Mesendoderm (in vitro differentiated cells): ENCODE results near the gene ZNF639.

Source experiments
- DNase-seq: peaks from one replicate; pipeline ENCODE4 v3.0.0; 2013
- H2AK5ac ChIP-seq: 2 replicates; pipeline ENCODE4 v1.6.1; 2013; ENCODE audit warnings: low read length, inconsistent platforms
- H2BK120ac ChIP-seq: 2 replicates; pipeline ENCODE4 v1.6.1; 2013; ENCODE audit warnings: low read depth, mild to moderate bottlenecking, low read length, moderate library complexity, mixed read lengths
- H2BK15ac ChIP-seq: replicated peaks from 2 replicates; pipeline ENCODE4 v1.6.1; 2013; ENCODE audit warnings: low read depth, mild to moderate bottlenecking, moderate library complexity
- H2BK5ac ChIP-seq: 2 replicates; pipeline ENCODE4 v1.6.1; 2013; ENCODE audit warnings: low read length, inconsistent platforms
- H3K18ac ChIP-seq: 2 replicates; pipeline ENCODE4 v1.6.1; 2013; ENCODE audit warnings: mild to moderate bottlenecking, low read length, mixed read lengths
- H3K23ac ChIP-seq: one replicate; pipeline ENCODE4 v1.6.1; 2013; ENCODE audit warnings: low read length
- H3K27ac ChIP-seq: 2 replicates; pipeline ENCODE4 v1.5.1; 2013; ENCODE audit warnings: low read depth, mild to moderate bottlenecking, inconsistent platforms, low read length, moderate library complexity
- H3K27me3 ChIP-seq: 2 replicates; pipeline ENCODE4 v1.6.1; 2013; ENCODE audit warnings: low read length, control low read depth, mild to moderate bottlenecking, inconsistent platforms; ENCODE audit not compliant: insufficient read depth, poor library complexity
- H3K36me3 ChIP-seq: 2 replicates; pipeline ENCODE4 v1.6.1; 2013; ENCODE audit warnings: low read length, inconsistent platforms; ENCODE audit not compliant: control insufficient read depth, insufficient read depth
- H3K4ac ChIP-seq: one replicate; pipeline ENCODE4 v1.6.1; 2013; ENCODE audit warnings: low read depth, mild to moderate bottlenecking, low read length, moderate library complexity
- H3K4me1 ChIP-seq: 2 replicates; pipeline ENCODE4 v1.6.1; 2013; ENCODE audit warnings: low read depth, low read length, inconsistent platforms; ENCODE audit not compliant: control insufficient read depth
- H3K4me2 ChIP-seq: 2 replicates; pipeline ENCODE4 v1.6.1; 2013; ENCODE audit warnings: low read length
- H3K4me3 ChIP-seq: 2 replicates; pipeline ENCODE4 v1.5.1; 2013; ENCODE audit warnings: mild to moderate bottlenecking, low read length
- H3K56ac ChIP-seq: one replicate; pipeline ENCODE4 v1.6.1; 2013; ENCODE audit warnings: low read length
- H3K79me1 ChIP-seq: 2 replicates; pipeline ENCODE4 v1.6.1; 2013; ENCODE audit warnings: low read length, inconsistent platforms
- H3K79me2 ChIP-seq: 2 replicates; pipeline ENCODE4 v1.6.1; 2013; ENCODE audit warnings: mild to moderate bottlenecking, low read length; ENCODE audit not compliant: control insufficient read depth, insufficient read depth
- H3K9ac ChIP-seq: 2 replicates; pipeline ENCODE4 v1.6.1; 2013; ENCODE audit warnings: low read length, inconsistent platforms
- H4K5ac ChIP-seq: one replicate; pipeline ENCODE4 v1.6.1; 2013; ENCODE audit warnings: low read length
- H4K8ac ChIP-seq: one replicate; pipeline ENCODE4 v1.6.1; 2013; ENCODE audit warnings: low read depth, mild to moderate bottlenecking, control low read depth, low read length, moderate library complexity
- WGBS: extraction: QIAGEN DNeasy Blood & Tissue Kit; methylation state at CpG from one replicate; pipeline ENCODE4 v1.1.7; 2013; ENCODE audit warnings: low lambda C conversion rate, missing lambda C conversion rate; ENCODE audit not compliant: insufficient coverage; ENCODE audit errors: extremely low coverage; 5-methylcytosine and 5-hydroxymethylcytosine counted together

The ZNF639 gene

DNA sequence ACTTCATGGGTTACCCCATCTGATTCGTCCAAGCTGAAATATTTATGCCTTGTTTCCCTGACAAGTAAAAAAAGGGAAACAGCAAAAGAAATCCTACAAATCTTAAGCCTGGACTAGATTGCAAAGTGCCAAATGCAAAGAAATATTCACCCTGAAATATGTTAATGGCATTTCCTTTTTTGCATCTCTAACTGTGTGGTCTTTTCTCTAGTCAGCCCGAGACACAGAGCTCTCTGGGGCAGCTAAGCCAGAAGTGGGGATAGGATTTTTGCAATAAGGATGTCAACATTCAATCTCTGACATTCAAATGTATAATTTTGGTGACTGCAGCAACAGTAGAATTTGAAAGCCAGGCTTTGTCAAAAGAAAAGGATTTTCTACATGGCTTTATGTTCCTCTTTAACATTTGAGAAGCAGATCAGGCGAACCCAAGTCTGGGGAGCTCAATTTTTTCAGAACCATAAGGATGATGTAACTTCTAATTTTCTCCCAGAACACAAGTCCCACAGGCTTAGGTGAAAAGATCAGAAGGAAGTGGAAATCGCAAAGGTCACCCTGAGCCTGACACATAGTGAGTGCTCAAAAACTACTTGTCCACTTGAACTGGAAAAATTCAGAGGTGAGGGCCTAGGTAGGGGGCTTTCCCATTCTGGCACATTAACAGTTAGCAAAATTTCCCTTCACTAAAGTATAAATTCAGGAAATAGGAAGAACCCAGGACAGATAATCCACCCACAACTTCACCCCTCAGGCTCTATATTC is 43.7 kb upstream of the ZNF639 start:
- H3K4me3 ChIP-seq: no peak overlapping the region
- H3K27me3 ChIP-seq: no peaks in the 10 kb centered on the region
- H3K4me2 ChIP-seq: no peak overlapping the region
- H3K4me1 ChIP-seq: no peaks in the 10 kb centered on the region
- H3K56ac ChIP-seq: no peak overlapping the region
- H3K9ac ChIP-seq: no peak overlapping the region
- H3K79me1 ChIP-seq: no peaks in the 10 kb centered on the region
- H3K4ac ChIP-seq: no peak overlapping the region
- no peak overlapping the region for H3K23ac ChIP-seq
- no peak overlapping the region for H2AK5ac ChIP-seq
- no peak overlapping the region for H4K5ac ChIP-seq
- DNase-seq: no peak
- no peak overlapping the region for H4K8ac ChIP-seq
- H3K18ac ChIP-seq: no peak overlapping the region
- no peak overlapping the region for H3K27ac ChIP-seq
- no peak overlapping the region for H2BK15ac ChIP-seq
- no peak overlapping the region for H2BK120ac ChIP-seq
- H3K36me3 ChIP-seq: no peaks in the 10 kb centered on the region
- no peak overlapping the region for H2BK5ac ChIP-seq
- H3K79me2 ChIP-seq: no peaks in the 10 kb centered on the region
- no CpG with 5 or more reads among the region's 4 CpGs for WGBS

DNA sequence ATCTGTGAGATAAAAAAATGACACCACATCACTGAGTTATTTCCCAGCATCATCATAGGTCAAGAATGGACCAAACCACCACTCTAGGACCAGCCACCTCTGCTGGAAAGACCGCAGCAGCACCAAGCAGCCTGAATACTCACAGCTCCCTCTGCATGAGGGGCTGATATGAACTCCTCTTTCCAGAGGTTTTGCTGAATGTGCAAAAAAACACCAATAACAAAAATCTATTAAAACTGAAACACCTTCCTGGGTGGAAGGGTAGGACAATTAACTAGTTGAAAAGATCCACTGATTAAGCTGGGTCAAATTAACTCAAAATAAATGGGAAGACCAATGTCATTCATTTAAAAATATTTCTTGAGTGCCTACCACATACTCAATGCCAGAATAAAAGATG is 43.0 kb upstream of the ZNF639 start:
- H2BK120ac ChIP-seq: no peak overlapping the region
- WGBS: no CpG with 5 or more reads among the region's 1 CpG
- H3K23ac ChIP-seq: no peak overlapping the region
- no peak overlapping the region for H2BK15ac ChIP-seq
- no peak overlapping the region for H4K5ac ChIP-seq
- no peaks in the 10 kb centered on the region for H3K27me3 ChIP-seq
- H3K4me1 ChIP-seq: no peaks in the 10 kb centered on the region
- H2BK5ac ChIP-seq: no peak overlapping the region
- H2AK5ac ChIP-seq: no peak overlapping the region
- no peak overlapping the region for H3K9ac ChIP-seq
- no peaks in the 10 kb centered on the region for H3K36me3 ChIP-seq
- H3K18ac ChIP-seq: no peak overlapping the region
- no peak overlapping the region for H3K4me2 ChIP-seq
- H3K27ac ChIP-seq: no peak overlapping the region
- H4K8ac ChIP-seq: no peak overlapping the region
- no peak for DNase-seq
- no peak overlapping the region for H3K56ac ChIP-seq
- H3K79me1 ChIP-seq: no peaks in the 10 kb centered on the region
- H3K4me3 ChIP-seq: no peak overlapping the region
- no peak overlapping the region for H3K4ac ChIP-seq
- no peaks in the 10 kb centered on the region for H3K79me2 ChIP-seq

DNA sequence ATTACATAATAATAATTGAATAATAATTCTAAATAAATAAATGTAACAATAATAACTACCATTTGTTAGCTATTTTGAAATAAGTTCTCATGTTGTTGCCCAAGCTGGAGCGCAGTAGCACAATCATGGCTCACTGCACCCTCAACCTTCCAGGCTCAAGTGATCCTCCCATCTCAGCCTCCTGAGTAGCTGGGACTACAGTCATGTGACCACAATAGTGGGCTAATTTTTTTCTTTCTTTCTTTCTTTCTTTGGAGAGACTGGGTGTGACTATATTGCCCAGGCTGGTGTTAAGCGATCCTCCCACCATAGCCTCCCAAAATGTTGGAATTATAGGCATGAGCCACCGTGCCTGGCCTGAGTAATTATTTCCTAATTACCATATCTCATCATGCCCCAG is 41.0 kb upstream of the ZNF639 start:
- Histone ChIP-seq H2AK5ac (no peak overlapping the region), H3K4me1 (no peaks in the 10 kb centered on the region)
- no CpG with 5 or more reads among the region's 3 CpGs for WGBS

DNA sequence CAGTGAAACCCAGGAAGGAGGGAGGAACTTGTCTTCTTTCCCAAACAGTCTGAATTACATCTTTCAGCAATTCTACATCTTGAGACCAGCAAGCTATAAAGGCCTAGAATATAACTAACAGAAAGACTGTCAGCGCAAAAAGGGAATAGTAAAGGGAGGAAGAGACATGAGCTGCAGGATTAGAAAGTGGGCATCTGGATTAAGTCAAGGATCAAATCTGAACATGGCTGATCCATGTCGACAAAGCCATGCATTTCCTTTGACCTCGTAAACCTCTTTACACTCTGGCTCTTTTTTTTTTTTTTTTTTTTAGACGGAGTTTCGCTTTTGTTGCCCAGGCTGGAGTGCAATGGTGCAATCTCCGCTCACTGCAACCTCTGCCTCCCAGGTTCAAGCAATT is 36.5 kb upstream of the ZNF639 start:
- Histone ChIP-seq H2BK5ac (no peak overlapping the region), H2BK15ac (no peak overlapping the region), H3K79me1 (no peaks in the 10 kb centered on the region), H3K4me2 (no peak overlapping the region), H3K27ac (no peak overlapping the region), H3K4me1 (no peaks in the 10 kb centered on the region), H3K36me3 (no peaks in the 10 kb centered on the region), H2AK5ac (no peak overlapping the region), H3K56ac (no peak overlapping the region), H3K27me3 (no peaks in the 10 kb centered on the region), H3K4ac (no peak overlapping the region), H4K5ac (no peak overlapping the region), H3K23ac (no peak overlapping the region), H3K18ac (no peak overlapping the region), H4K8ac (no peak overlapping the region), H3K9ac (no peak overlapping the region), H3K4me3 (no peak overlapping the region), H3K79me2 (no peaks in the 10 kb centered on the region), H2BK120ac (no peak overlapping the region)
- no CpG with 5 or more reads among the region's 6 CpGs for WGBS
- DNase-seq: no peak

More for the DNA sequence above, 41.0 kb upstream of the ZNF639 start:
- no peak overlapping the region for H3K4ac ChIP-seq
- no peak overlapping the region for H3K56ac ChIP-seq
- no peaks in the 10 kb centered on the region for H3K36me3 ChIP-seq
- H3K18ac ChIP-seq: no peak overlapping the region
- H4K5ac ChIP-seq: no peak overlapping the region
- no peaks in the 10 kb centered on the region for H3K27me3 ChIP-seq
- no peak overlapping the region for H2BK120ac ChIP-seq
- H3K79me1 ChIP-seq: no peaks in the 10 kb centered on the region
- H3K4me3 ChIP-seq: no peak overlapping the region
- H3K79me2 ChIP-seq: no peaks in the 10 kb centered on the region
- no peak overlapping the region for H3K23ac ChIP-seq
- no peak overlapping the region for H3K9ac ChIP-seq
- no peak for DNase-seq
- no peak overlapping the region for H2BK5ac ChIP-seq
- no peak overlapping the region for H4K8ac ChIP-seq
- H2BK15ac ChIP-seq: no peak overlapping the region
- H3K4me2 ChIP-seq: no peak overlapping the region
- H3K27ac ChIP-seq: no peak overlapping the region

DNA sequence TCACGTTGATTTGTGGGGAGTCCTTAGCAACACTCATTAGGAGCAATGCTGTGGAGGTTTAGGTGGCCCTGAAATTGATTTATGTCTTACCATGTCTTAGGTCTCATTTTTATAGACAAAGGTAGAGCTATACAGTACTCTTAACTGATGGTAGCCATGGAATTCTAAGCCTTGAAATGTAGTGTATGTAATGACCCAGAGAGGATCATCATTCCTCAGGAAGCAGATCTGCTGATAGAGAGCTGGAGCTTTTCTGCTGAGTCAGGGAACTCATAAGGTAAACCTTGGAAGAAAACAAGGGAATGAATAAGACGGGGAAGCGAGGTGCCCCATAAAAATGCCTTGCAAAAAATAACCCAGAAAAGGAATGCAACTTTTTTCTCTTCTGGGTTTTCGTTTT is 34.0 kb upstream of the ZNF639 start:
- Histone ChIP-seq H2BK5ac (no peak overlapping the region), H4K8ac (no peak overlapping the region), H3K4me1 (no peaks in the 10 kb centered on the region), H3K9ac (no peak overlapping the region), H3K36me3 (no peaks in the 10 kb centered on the region), H3K4me3 (no peak overlapping the region), H3K27me3 (no peaks in the 10 kb centered on the region), H3K4me2 (no peak overlapping the region), H3K27ac (no peak overlapping the region), H2AK5ac (no peak overlapping the region), H3K56ac (no peak overlapping the region), H2BK15ac (no peak overlapping the region), H3K79me1 (no peaks in the 10 kb centered on the region), H3K79me2 (no peaks in the 10 kb centered on the region), H3K4ac (no peak overlapping the region), H4K5ac (no peak overlapping the region), H2BK120ac (no peak overlapping the region), H3K23ac (no peak overlapping the region), H3K18ac (no peak overlapping the region)
- WGBS: no CpG with 5 or more reads among the region's 4 CpGs
- DNase-seq: peak; percentile 62

DNA sequence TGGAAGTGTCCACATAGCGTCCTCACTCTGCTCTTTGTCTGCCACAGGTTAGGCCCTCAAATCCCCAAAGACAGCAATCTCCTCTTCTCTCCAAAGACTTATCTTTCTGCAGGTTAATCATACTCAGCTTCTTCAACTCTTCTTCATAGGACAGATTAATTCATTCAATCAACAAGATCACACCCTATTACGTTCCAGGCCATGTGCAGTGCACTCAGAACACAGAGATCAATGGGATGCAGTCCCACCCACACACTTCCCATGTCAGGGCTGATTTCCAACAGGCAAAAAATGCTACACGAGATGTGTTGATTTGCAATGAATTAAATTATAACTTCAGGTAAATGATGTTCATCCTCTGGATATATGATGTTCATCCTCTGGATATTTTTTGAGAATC is 33.5 kb upstream of the ZNF639 start:
- Histone ChIP-seq H2AK5ac (no peak overlapping the region), H3K9ac (no peak overlapping the region), H3K23ac (no peak overlapping the region), H3K27me3 (no peaks in the 10 kb centered on the region), H3K36me3 (no peaks in the 10 kb centered on the region), H3K4me3 (no peak overlapping the region), H4K5ac (no peak overlapping the region), H2BK15ac (no peak overlapping the region), H3K27ac (no peak overlapping the region), H4K8ac (no peak overlapping the region), H3K56ac (no peak overlapping the region), H3K4me1 (no peaks in the 10 kb centered on the region), H3K79me1 (no peaks in the 10 kb centered on the region), H2BK5ac (no peak overlapping the region), H3K4me2 (no peak overlapping the region), H3K18ac (no peak overlapping the region), H3K4ac (no peak overlapping the region), H2BK120ac (no peak overlapping the region), H3K79me2 (no peaks in the 10 kb centered on the region)
- no CpG with 5 or more reads among the region's 3 CpGs for WGBS
- no peak for DNase-seq
